BE2C (cell line): Measurements from ENCODE around the gene POU5F1.
"Not testable (repeated sequence)": the region's sequence is repeated elsewhere in the genome, so short reads cannot be mapped to it uniquely, and the experiment has no call there.

Experiments
- DNase-seq: peaks from one replicate; pipeline ENCODE4 v3.0.0-alpha.2; 2020
- H3K27me3 ChIP-seq: fragments of 250-450 bp; sonication (Bioruptor Pico); 2 replicates; pipeline ENCODE4 v1.5.1; 2020; ENCODE audit warnings: mild to moderate bottlenecking
- H3K36me3 ChIP-seq: fragments of 250-450 bp; sonication (Bioruptor Pico); 2 replicates; pipeline ENCODE4 v1.5.1; 2020; ENCODE audit warnings: mild to moderate bottlenecking
- H3K4me1 ChIP-seq: fragments of 250-450 bp; sonication (Bioruptor Pico); 2 replicates; pipeline ENCODE4 v1.5.1; 2020
- H3K4me3 ChIP-seq: 2 replicates; pipeline ENCODE4 v1.5.1; 2011; ENCODE audit warnings: low read depth, low read length
- H3K9me3 ChIP-seq: fragments of 250-450 bp; sonication (Bioruptor Pico); 2 replicates; pipeline ENCODE4 v1.5.1; 2020
- CTCF ChIP-seq: IDR thresholded peaks from 2 replicates; pipeline ENCODE4 v1.5.1; 2012; ENCODE audit warnings: mild to moderate bottlenecking, low read depth, low read length

Gene POU5F1

DNA sequence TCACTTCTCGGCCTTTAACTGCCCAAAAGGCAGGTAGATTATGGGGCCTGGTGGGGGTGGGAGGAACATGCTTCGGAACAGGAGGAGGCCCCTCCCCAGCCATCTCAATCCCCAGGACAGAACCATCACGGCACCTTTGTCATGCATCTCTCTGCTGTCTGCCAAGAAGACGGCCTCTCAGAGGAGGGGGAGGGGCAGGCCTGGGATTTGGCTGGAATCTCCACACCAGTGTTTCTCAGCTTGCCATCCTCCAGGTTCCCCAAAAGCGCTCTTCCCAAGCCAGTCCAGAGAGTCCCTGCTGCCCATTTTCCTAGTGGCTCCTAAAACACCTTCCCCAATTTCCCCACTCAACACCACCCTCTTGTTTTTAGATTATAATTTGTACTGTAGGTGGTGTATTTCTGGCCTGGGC, 2.5 kb upstream of the POU5F1 start:
- no peak for TF ChIP-seq CTCF
- Histone ChIP-seq H3K9me3 (no peaks in the 10 kb centered on the region), H3K27me3 (no peaks in the 10 kb centered on the region), H3K36me3 (no peaks in the 10 kb centered on the region), H3K4me1 (no peaks in the 10 kb centered on the region), H3K4me3 (no peak overlapping the region)
- DNase-seq: no peak

DNA sequence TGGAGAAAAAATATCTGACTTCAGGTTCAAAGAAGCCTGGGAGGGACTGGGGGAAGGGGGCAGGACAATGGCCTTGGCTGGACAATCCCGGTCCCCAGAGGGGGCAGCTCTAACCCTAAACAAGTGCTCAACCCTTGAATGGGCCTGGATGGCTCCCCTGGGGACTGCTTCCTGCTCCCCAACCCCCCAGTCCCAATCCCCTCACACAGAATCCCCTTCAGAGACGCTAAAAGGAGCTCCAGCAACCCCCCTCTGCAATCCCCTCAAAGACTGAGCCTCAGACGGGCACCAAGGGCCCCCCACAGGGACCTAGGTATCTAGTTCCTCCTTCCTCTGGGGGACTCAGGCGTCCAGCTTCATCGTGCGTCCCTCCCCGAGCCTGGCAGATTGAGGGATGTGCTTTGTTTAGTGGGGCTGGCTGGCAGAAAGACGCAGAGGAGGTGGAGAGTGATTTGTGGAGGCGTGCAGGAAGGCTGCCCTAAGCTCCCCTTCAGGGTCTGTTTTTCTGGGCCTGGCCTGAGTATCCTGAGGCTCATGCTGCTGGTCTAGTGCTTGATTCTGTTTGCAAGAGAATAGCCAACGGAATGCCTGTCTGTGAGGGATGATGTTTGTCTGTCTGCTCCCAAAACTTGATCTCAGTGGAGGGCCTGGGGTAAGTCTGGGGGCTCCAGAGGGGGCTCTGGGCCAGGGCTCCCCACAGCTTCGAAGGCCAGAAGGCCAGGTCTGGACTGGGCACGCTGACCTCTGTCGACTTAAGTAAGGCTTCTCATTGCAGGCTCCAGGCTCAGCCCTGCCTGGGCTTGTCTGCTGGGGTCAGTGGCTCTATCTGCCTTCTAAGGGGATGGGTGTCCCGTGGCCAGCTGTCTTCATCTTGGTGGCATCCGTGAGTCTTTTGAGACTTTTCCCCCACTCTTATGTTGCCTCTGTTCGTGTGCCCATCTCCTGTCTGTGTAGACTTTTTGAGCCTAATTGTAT, 1.7 kb upstream of the POU5F1 start:
- DNase-seq: no peak
- H3K9me3 ChIP-seq: no peaks in the 10 kb centered on the region
- no peak overlapping the region for H3K4me3 ChIP-seq
- no peaks in the 10 kb centered on the region for H3K27me3 ChIP-seq
- no peaks in the 10 kb centered on the region for H3K36me3 ChIP-seq
- no peaks in the 10 kb centered on the region for H3K4me1 ChIP-seq
- TF ChIP-seq CTCF: no peak

- Histone ChIP-seq H3K9me3 (no peaks in the 10 kb centered on the region), H3K4me1 (no peaks in the 10 kb centered on the region), H3K4me3 (no peak overlapping the region), H3K27me3 (no peaks in the 10 kb centered on the region), H3K36me3 (no peaks in the 10 kb centered on the region)
- no peak for DNase-seq
- no peak for TF ChIP-seq CTCF
Measured at GRCh38 chr6:31170987-31171671, 647 bp upstream of the POU5F1 start.

DNA sequence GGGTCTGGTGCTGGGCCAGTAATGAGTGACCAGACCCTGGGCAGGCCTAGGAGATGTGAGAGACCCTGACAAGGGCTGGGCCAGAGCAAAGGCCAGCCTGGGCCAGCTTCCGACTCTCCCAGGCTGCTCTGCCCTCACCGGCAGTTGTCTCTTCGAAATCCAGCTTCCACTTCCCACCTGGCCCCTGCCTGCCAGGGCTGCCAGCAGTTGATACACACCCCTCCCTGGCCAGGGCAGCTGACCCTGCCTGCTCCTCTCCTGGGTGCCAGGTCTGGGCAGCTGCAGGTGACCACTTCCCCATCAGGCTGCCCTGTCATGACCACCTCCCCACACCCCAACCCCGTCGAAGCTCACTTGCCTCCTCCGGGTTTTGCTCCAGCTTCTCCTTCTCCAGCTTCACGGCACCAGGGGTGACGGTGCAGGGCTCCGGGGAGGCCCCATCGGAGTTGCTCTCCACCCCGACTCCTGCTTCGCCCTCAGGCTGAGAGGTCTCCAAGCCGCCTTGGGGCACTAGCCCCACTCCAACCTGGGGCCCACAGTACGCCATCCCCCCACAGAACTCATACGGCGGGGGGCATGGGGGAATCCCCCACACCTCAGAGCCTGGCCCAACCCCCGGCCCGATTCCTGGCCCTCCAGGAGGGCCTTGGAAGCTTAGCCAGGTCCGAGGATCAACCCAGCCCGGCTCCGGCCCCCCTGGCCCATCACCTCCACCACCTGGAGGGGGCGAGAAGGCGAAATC, 453 bp downstream of the POU5F1 start:
- not testable (repeated sequence) for H3K36me3 ChIP-seq, H3K4me1 ChIP-seq, H3K27me3 ChIP-seq, DNase-seq, H3K4me3 ChIP-seq, H3K9me3 ChIP-seq

DNA sequence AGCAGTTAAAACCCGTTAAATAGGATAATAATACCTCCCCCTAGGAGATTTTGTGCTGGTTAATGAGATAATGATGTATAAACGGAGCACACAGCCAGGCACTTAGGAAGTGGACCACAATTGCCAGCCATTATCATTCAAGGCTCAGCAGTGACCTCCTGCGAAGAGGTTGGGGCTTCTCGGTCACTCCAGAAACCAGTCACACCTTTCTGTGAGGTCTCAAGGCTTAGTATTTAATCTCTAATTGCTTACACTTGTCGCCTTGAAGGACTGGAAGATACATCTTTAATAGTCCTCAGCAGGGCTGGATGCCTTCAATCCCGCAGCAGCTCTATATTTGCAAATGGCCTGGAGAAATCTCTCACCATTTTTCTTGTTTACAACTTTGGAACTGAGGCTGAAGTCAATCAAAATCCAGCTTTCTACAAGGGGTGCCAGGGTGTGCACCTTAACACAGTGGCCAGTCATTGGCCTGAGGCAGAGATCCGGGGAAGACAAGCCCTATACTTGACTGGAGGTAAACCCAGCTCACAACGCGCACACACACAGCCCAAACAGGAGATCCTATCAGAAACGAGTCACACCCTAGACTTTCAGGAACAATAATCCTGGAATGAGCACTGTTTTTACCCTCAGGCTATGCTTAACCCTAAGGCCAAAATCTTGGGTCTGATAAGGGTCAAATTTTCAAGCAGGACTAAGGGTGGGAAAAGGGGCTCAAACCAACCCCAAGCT, 1.2 kb downstream of the POU5F1 start:
- Histone ChIP-seq H3K27me3 (no peaks in the 10 kb centered on the region), H3K36me3 (no peaks in the 10 kb centered on the region), H3K4me3 (no peak overlapping the region), H3K9me3 (no peaks in the 10 kb centered on the region), H3K4me1 (no peaks in the 10 kb centered on the region)
- DNase-seq: no peak
- no peak for TF ChIP-seq CTCF

DNA sequence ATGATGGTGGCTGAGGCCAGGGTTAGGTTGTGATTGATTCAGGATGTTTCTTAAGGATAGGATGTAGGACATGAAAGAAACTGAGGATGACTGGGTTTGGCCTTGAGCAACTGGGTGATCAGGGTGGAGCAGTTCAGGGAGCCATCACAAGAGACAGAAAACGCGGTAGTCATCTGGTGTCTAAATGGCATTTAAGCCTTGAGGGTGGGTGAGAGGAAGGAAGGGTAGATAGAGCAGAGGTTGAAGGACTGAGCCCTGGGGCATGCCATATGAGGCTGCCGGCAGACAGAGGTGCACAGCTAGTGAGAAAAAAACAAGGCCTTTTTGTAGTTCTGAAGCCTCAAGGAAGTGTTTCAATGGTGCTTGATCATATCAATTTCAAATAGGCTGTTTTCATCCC, 1.9 kb downstream of the POU5F1 start:
- TF ChIP-seq CTCF: no peak
- Histone ChIP-seq H3K4me3 (no peak overlapping the region), H3K4me1 (no peaks in the 10 kb centered on the region), H3K9me3 (no peaks in the 10 kb centered on the region), H3K27me3 (no peaks in the 10 kb centered on the region), H3K36me3 (no peaks in the 10 kb centered on the region)
- no peak for DNase-seq
